HepG2 (cell line): ENCODE results near the gene ACP2. TPM values are rescaled to one million over a fixed set of nuclear protein-coding genes. Genes with fewer than 3 reads are reported as not detected.

ENCODE experiments used
- GATA4 ChIP-seq: sonication (generic); IDR thresholded peaks from 2 replicates; pipeline ENCODE4 v1.6.1; 2016; ENCODE audit warnings: antibody characterized with exemption, low read depth, borderline replicate concordance
- GPN1 ChIP-seq: sonication (generic); formaldehyde crosslinking; IDR thresholded peaks from 2 replicates; pipeline ENCODE4 v1.5.1; 2020; ENCODE audit warnings: missing genetic modification reagents, borderline replicate concordance
- HMG20A ChIP-seq: IDR thresholded peaks from 2 replicates; pipeline ENCODE4 v1.6.1; 2016; ENCODE audit warnings: borderline replicate concordance
- POLR2AphosphoS5 ChIP-seq: IDR thresholded peaks from 2 replicates; pipeline ENCODE4 v1.6.1; 2012; ENCODE audit warnings: low read depth, low read length
- SMAD3 ChIP-seq: sonication (generic); formaldehyde crosslinking; IDR thresholded peaks from 2 replicates; pipeline ENCODE4 v1.4.0; 2020; ENCODE audit warnings: missing genetic modification reagents
- SRF ChIP-seq: IDR thresholded peaks from 2 replicates; pipeline ENCODE4 v1.6.1; 2011; ENCODE audit warnings: mild to moderate bottlenecking, low read depth, low read length, moderate library complexity
- TEAD3 ChIP-seq: optimal IDR thresholded peaks from 2 replicates; pipeline ENCODE3; 2016; ENCODE audit warnings: borderline replicate concordance
- TRIM24 ChIP-seq: sonication (generic); formaldehyde crosslinking; IDR thresholded peaks from 2 replicates; pipeline ENCODE4 v1.8.0; 2022; ENCODE audit warnings: mild to moderate bottlenecking, missing genetic modification reagents
- ZMYM2 ChIP-seq: sonication (generic); formaldehyde crosslinking; IDR thresholded peaks from 2 replicates; pipeline ENCODE4 v1.8.0; 2022; ENCODE audit warnings: mild to moderate bottlenecking, missing genetic modification reagents
- ZNF224 ChIP-seq: sonication (generic); formaldehyde crosslinking; IDR thresholded peaks from 2 replicates; pipeline ENCODE4 v1.5.0; 2020; ENCODE audit warnings: mild to moderate bottlenecking, missing genetic modification reagents
- ZNF225 ChIP-seq: sonication (generic); formaldehyde crosslinking; IDR thresholded peaks from 2 replicates; pipeline ENCODE4 v1.4.0; 2020; ENCODE audit warnings: mild to moderate bottlenecking, missing genetic modification reagents
- ZNF234 ChIP-seq: sonication (generic); formaldehyde crosslinking; conservative IDR thresholded peaks from 2 replicates; pipeline ENCODE4 v1.5.1; 2020; ENCODE audit warnings: mild to moderate bottlenecking, missing genetic modification reagents
- ZNF367 ChIP-seq: sonication (generic); formaldehyde crosslinking; IDR thresholded peaks from 2 replicates; pipeline ENCODE4 v1.4.0; 2020; ENCODE audit warnings: missing genetic modification reagents, borderline replicate concordance
- ZNF670 ChIP-seq: sonication (generic); formaldehyde crosslinking; IDR thresholded peaks from 2 replicates; pipeline ENCODE4 v1.8.0; 2022; ENCODE audit warnings: mild to moderate bottlenecking, missing genetic modification reagents, borderline replicate concordance
- ZNF766 ChIP-seq: sonication (generic); formaldehyde crosslinking; IDR thresholded peaks from 2 replicates; pipeline ENCODE4 v1.5.0; 2020; ENCODE audit warnings: missing genetic modification reagents, borderline replicate concordance
- ZNF768 ChIP-seq: sonication (generic); formaldehyde crosslinking; IDR thresholded peaks from 2 replicates; pipeline ENCODE4 v1.4.0; 2020; ENCODE audit warnings: missing genetic modification reagents
- ZNF83 ChIP-seq: sonication (generic); formaldehyde crosslinking; IDR thresholded peaks from 2 replicates; pipeline ENCODE4 v1.4.0; 2020; ENCODE audit warnings: missing genetic modification reagents, mild to moderate bottlenecking, borderline replicate concordance
- polyA plus RNA-seq, 8 experiments: library from polyadenylated mRNA; depleted of rRNA in 3 of 8; stranded (reverse) in 7 of 8; unstranded in 1 of 8; fragments of >200 nt; fragmentation: Illumina TruSeq in 4 of 8; extraction: Trizol in 4 of 8; gene quantifications; 2 replicates each; pipeline versions ENCODE4 v1.2.1 to v1.2.3, GENCODE V29; 2011 to 2016; ENCODE audit warnings: low read depth in 4 of 8, missing spikeins in 1 of 8, mixed read lengths in 1 of 8; ENCODE audit not compliant: insufficient read depth in 1 of 8
- total RNA-seq, 5 experiments: library from RNA; depleted of rRNA; stranded (reverse); fragments of >200 nt; fragmentation: Illumina TruSeq; extraction: Trizol; gene quantifications; 2 replicates each; pipeline ENCODE4 v1.2.3, GENCODE V29; 2016; ENCODE audit warnings: low read depth in 1 of 5
- TF ChIP-seq, protein P1 (sequence below): sonication (generic); formaldehyde crosslinking; IDR thresholded peaks from 2 replicates; pipeline ENCODE4 v1.9.0; 2022; ENCODE audit warnings: low read depth, missing genetic modification reagents
- TF ChIP-seq, protein P2 (sequence below): sonication (generic); formaldehyde crosslinking; IDR thresholded peaks from 2 replicates; pipeline ENCODE4 v1.4.0; 2020; ENCODE audit warnings: missing genetic modification reagents
- TF ChIP-seq, protein P3 (sequence below): sonication (generic); formaldehyde crosslinking; IDR thresholded peaks from 2 replicates; pipeline ENCODE4 v1.4.0; 2020; ENCODE audit warnings: mild to moderate bottlenecking, missing genetic modification reagents, borderline replicate concordance

ACP2 gene
- total and polyA plus RNA-seq, 2 of the 13 experiments (the other 11 are each of a cell fraction or from before 2014, with no cell fraction given) = 17.7 to 20.2 TPM

DNA sequence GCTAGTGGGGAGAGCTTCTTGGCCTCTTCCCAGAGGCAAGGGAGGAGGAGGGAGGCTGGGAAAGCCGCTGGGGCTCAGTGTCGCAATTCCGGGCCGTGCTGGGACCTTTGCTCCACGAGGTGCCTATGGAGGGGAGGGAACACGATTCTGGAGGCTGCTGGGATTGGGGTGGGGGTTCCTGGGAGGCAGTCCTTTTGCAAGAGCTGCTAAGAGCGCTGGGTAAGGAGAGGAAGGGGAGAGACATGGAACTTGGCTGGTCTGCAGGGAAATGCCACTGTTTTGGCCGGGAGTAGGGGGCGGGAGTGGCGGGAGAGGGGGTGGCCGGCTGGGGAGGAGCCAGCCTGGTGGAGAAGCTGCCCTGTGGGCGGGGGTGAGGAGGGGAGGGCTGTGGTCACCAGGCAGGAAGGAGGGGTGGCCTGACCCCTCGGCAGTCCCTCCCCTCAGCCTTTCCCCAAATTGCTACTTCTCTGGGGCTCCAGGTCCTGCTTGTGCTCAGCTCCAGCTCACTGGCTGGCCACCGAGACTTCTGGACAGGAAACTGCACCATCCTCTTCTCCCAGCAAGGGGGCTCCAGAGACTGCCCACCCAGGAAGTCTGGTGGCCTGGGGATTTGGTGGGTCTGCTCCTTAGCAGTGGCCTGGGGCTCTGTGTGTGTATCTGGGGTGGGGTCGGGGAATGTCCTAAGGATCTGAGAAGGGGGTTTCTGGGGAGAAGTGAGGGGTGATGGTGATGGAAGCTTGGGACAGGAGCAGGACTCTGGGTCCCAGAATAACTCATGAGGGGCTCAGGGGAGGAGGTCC is 9.1 kb upstream of the ACP2 start, which contains the start of gene NR1H3 (continued):
- no peak for TF ChIP-seq ZNF224 (CRISPR knock-in tag)
- no peak for TF ChIP-seq SMAD3
- TF ChIP-seq, protein P1, sequence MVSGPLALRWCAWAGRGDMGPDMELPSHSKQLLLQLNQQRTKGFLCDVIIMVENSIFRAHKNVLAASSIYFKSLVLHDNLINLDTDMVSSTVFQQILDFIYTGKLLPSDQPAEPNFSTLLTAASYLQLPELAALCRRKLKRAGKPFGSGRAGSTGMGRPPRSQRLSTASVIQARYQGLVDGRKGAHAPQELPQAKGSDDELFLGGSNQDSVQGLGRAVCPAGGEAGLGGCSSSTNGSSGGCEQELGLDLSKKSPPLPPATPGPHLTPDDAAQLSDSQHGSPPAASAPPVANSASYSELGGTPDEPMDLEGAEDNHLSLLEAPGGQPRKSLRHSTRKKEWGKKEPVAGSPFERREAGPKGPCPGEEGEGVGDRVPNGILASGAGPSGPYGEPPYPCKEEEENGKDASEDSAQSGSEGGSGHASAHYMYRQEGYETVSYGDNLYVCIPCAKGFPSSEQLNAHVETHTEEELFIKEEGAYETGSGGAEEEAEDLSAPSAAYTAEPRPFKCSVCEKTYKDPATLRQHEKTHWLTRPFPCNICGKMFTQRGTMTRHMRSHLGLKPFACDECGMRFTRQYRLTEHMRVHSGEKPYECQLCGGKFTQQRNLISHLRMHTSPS (CRISPR knock-in tag) = no peak
- no peak for TF ChIP-seq ZMYM2 (CRISPR knock-in tag)
- no peak for TF ChIP-seq SRF
- TF ChIP-seq ZNF225 (CRISPR knock-in tag) = no peak; the same call in 1 of the 2 replicates
- TF ChIP-seq POLR2AphosphoS5 = peak; percentile 81
- no peak for TF ChIP-seq TRIM24 (CRISPR knock-in tag)
- no peak for TF ChIP-seq ZNF367 (CRISPR knock-in tag)
- TF ChIP-seq TEAD3 (CRISPR knock-in tag) = no peak
- TF ChIP-seq, protein P2, sequence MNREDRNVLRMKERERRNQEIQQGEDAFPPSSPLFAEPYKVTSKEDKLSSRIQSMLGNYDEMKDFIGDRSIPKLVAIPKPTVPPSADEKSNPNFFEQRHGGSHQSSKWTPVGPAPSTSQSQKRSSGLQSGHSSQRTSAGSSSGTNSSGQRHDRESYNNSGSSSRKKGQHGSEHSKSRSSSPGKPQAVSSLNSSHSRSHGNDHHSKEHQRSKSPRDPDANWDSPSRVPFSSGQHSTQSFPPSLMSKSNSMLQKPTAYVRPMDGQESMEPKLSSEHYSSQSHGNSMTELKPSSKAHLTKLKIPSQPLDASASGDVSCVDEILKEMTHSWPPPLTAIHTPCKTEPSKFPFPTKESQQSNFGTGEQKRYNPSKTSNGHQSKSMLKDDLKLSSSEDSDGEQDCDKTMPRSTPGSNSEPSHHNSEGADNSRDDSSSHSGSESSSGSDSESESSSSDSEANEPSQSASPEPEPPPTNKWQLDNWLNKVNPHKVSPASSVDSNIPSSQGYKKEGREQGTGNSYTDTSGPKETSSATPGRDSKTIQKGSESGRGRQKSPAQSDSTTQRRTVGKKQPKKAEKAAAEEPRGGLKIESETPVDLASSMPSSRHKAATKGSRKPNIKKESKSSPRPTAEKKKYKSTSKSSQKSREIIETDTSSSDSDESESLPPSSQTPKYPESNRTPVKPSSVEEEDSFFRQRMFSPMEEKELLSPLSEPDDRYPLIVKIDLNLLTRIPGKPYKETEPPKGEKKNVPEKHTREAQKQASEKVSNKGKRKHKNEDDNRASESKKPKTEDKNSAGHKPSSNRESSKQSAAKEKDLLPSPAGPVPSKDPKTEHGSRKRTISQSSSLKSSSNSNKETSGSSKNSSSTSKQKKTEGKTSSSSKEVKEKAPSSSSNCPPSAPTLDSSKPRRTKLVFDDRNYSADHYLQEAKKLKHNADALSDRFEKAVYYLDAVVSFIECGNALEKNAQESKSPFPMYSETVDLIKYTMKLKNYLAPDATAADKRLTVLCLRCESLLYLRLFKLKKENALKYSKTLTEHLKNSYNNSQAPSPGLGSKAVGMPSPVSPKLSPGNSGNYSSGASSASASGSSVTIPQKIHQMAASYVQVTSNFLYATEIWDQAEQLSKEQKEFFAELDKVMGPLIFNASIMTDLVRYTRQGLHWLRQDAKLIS (CRISPR knock-in tag) = no peak
- TF ChIP-seq ZNF766 (CRISPR knock-in tag) = no peak
- 0 out of 2 replicates have a peak, but pooled peaks have one; percentile 27 for TF ChIP-seq ZNF670 (CRISPR knock-in tag)
- no peak for TF ChIP-seq HMG20A (CRISPR knock-in tag)
- no peak; the same call in 1 of the 2 replicates for TF ChIP-seq ZNF83 (CRISPR knock-in tag)
- TF ChIP-seq GATA4 = no peak
- TF ChIP-seq, protein P3, sequence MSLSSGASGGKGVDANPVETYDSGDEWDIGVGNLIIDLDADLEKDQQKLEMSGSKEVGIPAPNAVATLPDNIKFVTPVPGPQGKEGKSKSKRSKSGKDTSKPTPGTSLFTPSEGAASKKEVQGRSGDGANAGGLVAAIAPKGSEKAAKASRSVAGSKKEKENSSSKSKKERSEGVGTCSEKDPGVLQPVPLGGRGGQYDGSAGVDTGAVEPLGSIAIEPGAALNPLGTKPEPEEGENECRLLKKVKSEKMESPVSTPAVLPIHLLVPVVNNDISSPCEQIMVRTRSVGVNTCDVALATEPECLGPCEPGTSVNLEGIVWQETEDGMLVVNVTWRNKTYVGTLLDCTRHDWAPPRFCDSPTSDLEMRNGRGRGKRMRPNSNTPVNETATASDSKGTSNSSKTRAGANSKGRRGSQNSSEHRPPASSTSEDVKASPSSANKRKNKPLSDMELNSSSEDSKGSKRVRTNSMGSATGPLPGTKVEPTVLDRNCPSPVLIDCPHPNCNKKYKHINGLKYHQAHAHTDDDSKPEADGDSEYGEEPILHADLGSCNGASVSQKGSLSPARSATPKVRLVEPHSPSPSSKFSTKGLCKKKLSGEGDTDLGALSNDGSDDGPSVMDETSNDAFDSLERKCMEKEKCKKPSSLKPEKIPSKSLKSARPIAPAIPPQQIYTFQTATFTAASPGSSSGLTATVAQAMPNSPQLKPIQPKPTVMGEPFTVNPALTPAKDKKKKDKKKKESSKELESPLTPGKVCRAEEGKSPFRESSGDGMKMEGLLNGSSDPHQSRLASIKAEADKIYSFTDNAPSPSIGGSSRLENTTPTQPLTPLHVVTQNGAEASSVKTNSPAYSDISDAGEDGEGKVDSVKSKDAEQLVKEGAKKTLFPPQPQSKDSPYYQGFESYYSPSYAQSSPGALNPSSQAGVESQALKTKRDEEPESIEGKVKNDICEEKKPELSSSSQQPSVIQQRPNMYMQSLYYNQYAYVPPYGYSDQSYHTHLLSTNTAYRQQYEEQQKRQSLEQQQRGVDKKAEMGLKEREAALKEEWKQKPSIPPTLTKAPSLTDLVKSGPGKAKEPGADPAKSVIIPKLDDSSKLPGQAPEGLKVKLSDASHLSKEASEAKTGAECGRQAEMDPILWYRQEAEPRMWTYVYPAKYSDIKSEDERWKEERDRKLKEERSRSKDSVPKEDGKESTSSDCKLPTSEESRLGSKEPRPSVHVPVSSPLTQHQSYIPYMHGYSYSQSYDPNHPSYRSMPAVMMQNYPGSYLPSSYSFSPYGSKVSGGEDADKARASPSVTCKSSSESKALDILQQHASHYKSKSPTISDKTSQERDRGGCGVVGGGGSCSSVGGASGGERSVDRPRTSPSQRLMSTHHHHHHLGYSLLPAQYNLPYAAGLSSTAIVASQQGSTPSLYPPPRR (CRISPR knock-in tag) = peak; percentile 39; the same call in 1 of the 2 replicates
- no peak for TF ChIP-seq GPN1 (CRISPR knock-in tag)
- TF ChIP-seq ZNF768 = no peak
- no peak for TF ChIP-seq ZNF234
